GM19395 (cell line): ENCODE measurements around the gene ABCF1.
A peak's percentile ranks its signal among the peaks of the same experiment; 100 is the strongest.
"Not testable (repeated sequence)": the region's sequence is repeated elsewhere in the genome, so short reads cannot be mapped to it uniquely, and the experiment has no call there.

ENCODE experiments used
- ATAC-seq: cut with Tn5 transposase; IDR thresholded peaks from one replicate; pipeline ENCODE4 v1.9.1; 2021; ENCODE audit warnings: mild to moderate bottlenecking, moderate library complexity; ENCODE audit not compliant: unreplicated experiment

ABCF1 gene

DNA sequence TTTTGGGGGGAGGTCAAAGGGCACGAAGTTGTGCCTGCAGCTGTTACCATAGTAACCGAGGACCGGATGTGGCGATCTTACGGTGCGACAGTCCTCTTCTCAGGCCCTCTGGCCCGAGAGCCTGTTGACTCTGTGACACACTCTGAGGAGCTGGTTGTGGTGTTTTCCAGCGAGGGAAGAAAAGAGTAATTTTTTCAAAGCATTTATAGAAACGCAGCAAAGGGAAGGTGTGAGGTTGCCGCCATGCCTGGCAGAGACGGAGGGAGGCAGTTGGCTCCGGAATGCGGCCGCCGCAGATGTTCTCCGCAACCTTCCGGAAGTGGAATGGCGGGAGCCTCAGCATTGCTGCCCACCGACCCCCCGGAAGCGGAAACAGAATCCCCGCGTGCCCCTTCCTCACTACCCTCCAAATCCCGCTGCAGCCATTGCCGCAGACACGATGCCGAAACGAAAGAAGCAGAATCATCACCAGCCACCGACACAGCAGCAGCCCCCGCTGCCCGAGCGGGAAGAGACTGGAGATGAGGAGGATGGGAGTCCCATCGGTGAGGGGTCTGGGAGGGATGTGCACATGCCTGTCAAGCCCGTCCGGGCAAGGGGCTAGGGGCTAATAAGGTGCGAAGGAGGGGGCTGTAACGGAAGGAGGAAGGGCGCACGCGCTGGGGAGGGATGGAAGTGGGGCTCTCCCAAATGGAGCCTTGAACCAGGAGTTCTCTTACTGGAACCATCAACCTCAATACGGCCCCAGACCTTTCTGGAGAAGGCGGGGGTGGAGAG lies 14.1 kb upstream of the ABCF1 start, which contains the start of gene PRR3:
Gene PRR3 (plus strand): TSS at position 390 of the 777 bp plus-strand sequence. CDS start 50 bp downstream, at position 440.
- ATAC-seq: peak; percentile 62

DNA sequence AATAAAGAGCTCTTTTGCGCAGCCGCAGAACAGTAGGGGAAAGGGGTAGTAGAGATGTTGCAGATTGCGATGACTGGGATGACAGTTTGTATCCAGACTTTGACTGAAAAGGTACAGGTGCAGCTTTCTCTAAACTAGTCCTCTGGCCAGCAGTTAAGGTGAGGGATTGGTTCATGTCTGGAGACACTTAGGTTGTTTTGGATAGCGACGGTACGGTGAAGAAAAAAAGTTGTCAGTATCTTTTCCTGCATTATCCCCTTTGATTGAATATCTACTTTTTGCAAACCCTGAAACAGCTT lies 13.6 kb upstream of the ABCF1 start:
- no peak for ATAC-seq

DNA sequence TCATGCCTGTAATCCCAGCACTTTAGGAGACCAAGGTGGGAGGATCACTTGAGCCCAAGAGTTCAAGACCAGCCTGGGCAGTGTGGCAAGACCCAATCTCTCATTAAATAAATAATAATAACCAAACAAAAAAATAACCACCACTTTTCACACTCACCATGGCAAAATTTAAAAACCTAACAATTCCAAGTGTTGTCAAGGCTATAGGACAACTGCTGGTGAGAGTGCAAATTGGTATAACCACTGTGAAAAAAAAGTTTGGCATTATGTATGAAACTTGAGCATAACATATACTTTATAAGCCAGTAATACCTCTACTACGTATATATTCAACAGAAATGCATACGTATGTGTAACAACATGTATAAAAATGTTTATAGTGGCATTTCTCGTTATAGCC lies 10.3 kb upstream of the ABCF1 start:
- ATAC-seq: no peak

DNA sequence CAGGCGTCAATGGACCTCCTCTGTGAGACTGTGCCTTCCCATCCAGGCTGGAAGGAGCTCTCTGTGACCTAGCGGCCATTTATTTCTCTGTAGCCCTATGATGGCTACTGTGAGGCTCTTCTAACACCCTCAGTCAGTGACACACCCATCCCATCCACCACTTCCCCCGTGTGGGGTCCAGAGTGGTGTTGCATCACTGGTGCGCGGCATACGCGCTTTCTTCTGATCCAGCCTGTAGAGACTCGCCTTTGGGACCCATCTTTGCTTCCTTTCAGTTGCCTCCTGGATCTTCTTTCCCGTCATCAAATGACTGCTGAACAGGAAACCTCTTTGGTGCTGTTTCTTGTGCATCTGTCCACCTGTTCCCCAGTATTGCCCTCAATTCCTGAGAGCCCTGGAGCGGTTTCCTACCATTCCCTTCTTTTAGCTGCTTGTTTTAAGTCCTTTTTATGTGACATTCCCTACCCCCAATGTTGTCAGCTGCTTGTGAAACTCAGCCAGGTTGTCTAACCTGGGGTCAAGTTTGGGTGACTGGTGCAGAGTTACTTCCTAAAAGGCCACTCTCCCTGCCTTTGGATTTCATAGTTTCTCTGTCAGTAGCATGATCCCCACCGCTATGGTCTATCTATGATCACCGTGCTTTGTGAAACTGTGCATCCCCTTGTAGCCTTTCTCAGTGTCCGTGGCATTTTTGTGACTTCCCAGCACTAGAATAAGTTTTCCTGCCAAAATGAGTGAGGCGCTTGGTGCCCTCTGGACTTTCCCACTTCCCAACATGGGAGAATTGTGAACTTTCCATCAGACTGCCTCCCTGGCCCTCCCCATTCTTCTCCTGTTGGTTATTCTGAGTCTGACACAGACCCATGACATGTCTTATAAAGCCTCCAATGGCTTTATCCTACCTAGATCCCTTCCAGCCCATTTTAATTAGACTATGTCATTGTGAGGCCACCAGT lies 8.5 kb upstream of the ABCF1 start:
- no peak for ATAC-seq

DNA sequence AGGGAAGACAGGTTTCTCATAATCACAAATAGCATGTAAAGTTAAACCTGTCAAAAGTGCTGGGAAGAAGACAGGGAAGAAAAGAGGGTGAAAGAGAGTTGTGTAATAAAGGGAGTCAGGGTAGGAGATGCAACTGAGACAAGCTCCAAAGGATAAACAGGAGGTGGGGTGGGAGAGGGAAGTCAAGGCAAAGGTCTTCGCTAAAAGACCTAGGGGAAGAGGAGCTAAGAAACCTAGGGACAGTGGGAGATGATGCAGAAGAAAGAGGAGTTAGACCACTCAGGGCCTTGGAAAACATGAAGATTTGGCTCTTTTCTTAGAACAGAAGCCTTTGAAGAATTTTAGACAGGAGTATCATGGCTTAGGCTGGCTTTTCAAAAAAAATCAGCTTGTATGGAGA lies 7.1 kb upstream of the ABCF1 start:
- no peak for ATAC-seq

DNA sequence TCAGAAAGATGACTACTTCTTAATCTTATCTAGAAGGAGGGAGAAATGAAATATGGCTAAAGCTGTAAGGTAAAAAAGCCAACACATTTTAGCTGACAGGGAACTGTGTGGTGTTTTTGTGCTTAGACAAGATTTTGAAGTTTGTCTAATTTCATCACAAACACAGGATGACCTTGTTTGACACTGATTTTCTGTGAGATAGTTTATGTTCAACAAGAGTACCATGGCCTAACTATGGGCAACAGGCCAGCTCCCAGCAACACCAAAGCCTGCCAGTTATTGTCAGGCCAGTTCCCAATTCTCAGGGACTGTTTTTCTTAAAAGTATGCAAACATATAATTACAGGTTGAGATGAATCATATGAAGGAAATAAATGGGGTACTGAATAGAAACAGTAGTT lies 5.5 kb upstream of the ABCF1 start:
- ATAC-seq: no peak

DNA sequence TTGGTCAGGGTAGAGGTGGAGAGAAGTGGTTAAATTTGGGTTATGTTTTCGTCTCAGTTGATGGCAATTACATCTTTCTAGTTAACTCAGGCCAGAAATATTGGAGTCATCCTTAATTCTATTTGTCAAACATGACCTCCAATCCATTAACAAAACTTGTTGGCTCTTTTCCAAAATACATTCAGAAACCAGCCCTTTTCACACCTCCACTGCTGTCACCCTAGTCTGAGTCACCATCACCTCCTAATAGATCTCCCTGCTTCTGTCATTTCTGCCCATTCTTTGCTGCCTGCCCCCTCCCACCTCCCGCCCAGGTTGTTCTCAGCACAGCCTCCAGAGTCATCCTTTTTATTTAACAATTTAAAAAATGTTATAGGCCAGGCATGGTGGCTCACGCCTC lies 3.0 kb upstream of the ABCF1 start:
- ATAC-seq: no peak

DNA sequence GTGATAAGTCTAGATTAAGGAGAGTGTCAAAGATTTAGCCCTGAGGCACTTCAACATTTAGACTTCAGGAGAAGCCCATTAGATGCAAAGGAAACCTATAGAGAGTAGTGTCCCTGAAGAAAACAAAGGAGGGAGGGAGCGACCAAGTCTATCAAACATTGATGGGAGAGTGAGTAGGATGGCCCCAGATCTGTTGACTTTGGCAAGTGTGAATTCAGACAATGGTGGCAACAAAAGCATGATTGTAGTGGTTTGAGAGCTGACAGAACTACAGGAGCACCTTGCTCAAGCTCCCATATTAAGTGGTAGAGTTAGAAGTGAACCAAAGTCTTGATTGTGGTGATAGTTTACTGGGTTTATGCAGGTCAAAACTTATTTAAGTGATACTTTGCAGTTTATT lies 979 bp upstream of the ABCF1 start:
- no peak for ATAC-seq

DNA sequence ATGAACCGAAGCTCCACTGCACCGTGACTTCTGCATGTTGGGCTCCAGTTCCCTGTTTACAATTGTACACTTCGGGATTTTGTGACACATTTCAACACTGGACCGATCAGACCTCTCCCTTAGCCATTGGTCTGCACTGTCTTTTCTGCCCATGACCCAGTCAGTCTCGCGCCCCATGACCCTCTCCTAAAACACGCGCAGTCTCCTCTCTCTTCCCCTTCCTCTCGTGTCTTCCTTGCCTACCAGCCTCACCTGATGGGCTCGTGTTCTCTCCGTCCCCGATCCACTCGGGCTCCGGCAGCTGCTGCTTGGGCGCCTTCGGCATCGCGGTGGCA lies 535 bp upstream of the ABCF1 start:
- peak; percentile 29 for ATAC-seq

DNA sequence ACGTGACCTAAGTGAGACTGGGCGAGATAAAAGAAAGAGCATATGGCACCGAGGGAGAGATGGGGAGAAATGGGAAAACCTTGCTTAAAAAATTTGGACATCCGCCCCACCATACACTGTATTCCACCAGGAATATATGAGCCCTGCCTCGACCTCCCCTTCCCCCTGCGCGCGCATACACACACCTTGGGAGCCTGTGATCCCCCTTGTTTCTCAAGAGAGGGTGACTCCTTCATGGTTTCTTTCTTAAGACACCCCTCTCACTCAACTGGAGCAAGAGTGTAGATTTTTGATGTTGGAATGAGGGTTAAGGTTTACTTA lies 480 bp downstream of the ABCF1 start:
- no peak for ATAC-seq

DNA sequence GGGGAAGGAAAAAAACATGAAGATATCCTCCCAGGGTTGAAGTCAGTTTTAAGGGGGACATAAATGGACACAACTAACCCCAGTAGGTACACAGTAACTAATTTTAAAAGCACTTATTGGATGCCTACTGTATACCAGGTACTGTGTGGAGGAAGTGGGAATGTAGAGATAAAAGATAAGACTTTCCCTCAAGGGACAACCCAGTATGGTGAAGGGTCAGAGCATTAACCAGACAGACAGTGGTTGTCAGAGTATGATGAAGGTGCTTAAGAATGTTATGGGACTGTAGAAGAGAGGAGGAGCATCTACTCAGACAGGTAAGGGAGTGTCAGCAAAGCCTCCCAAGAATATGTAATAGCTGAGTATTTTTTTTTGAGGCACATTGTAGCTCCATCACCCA lies 906 bp downstream of the ABCF1 start:
- no peak for ATAC-seq

DNA sequence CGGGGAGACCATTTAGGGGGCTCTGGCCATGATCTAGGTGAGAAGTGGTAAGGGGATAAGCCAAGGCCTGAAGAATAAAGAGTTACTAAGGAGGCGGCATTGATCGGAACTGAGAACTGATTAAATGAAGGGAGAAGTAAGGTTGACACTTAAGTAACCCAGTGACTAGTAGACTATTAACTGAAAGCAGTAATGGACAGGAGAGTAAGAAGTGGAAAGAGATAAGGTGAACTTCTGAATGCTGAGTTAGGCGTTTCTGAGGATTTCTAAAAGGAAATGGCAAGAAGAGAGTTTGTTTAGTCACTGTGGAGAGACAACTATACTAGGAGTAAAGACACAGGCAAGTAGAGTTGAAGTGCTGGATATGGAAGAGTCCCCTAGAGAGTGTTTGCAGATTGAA lies 1.9 kb downstream of the ABCF1 start:
- ATAC-seq: no peak

DNA sequence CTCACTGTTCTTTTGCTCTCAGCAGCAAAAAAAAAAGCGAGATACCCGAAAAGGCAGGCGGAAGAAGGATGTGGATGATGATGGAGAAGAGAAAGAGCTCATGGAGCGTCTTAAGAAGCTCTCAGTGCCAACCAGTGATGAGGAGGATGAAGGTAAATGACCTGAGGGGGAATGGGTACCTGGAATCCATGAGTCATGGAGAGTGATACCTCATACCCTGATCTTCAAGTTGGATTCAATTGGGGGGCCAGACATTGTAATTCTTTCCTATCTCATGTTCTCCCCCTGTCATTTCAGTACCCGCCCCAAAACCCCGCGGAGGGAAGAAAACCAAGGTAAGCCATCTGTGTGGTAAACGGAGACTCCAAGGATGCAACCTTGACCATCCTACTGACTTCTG lies 6.8 kb downstream of the ABCF1 start:
- ATAC-seq: no peak

DNA sequence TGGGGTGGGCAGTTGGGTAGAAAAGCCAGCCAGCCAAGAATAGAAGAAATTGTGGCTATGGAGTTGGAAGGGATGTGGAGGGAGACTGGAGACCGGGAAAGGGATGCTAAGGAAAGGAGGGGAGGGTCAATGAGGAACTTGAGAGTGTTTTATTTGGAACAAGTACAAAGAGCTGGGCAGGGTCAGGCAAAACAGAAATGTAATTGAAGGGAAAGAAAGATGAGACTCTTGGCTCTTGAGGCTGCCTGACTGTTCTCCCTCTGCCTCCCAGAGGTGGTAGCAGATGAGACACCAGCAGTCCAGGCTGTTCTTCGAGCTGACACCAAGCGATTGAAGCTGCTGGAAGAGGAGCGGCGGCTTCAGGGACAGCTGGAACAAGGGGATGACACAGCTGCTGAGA lies 12.7 kb downstream of the ABCF1 start:
- ATAC-seq: no peak

DNA sequence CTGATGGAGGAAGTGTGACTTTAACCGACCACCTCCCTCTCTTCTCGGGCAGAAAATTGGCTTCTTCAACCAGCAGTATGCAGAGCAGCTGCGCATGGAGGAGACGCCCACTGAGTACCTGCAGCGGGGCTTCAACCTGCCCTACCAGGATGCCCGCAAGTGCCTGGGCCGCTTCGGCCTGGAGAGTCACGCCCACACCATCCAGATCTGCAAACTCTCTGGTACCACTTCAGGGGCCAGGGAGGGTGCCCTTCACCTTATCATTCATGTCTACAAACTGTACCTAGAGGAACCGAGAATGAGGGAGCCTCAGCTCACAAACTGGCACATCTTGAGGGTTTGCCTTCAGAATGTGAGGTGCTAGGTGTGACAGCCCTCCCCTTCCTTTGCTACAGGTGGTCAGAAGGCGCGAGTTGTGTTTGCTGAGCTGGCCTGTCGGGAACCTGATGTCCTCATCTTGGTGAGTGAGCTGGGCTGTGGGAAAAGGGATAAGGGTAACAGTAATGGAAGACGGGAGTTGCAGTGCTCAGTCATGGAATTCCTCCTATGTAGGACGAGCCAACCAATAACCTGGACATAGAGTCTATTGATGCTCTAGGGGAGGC lies 18.6 kb downstream of the ABCF1 start:
- ATAC-seq: no peak

DNA sequence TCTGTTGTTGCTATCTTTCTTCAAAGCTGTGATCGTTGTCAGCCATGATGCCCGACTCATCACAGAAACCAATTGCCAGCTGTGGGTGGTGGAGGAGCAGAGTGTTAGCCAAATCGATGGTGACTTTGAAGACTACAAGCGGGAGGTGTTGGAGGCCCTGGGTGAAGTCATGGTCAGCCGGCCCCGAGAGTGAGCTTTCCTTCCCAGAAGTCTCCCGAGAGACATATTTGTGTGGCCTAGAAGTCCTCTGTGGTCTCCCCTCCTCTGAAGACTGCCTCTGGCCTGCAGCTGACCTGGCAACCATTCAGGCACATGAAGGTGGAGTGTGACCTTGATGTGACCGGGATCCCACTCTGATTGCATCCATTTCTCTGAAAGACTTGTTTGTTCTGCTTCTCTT lies 19.3 kb downstream of the ABCF1 start:
- ATAC-seq: no peak

DNA sequence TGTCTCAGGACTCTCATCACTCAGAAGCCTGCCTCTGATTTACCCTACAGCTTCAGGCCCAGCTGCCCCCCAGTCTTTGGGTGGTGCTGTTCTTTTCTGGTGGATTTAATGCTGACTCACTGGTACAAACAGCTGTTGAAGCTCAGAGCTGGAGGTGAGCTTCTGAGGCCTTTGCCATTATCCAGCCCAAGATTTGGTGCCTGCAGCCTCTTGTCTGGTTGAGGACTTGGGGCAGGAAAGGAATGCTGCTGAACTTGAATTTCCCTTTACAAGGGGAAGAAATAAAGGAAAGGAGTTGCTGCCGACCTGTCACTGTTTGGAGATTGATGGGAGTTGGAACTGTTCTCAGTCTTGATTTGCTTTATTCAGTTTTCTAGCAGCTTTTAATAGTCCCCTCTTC lies 19.8 kb downstream of the ABCF1 start:
- ATAC-seq: no peak

DNA sequence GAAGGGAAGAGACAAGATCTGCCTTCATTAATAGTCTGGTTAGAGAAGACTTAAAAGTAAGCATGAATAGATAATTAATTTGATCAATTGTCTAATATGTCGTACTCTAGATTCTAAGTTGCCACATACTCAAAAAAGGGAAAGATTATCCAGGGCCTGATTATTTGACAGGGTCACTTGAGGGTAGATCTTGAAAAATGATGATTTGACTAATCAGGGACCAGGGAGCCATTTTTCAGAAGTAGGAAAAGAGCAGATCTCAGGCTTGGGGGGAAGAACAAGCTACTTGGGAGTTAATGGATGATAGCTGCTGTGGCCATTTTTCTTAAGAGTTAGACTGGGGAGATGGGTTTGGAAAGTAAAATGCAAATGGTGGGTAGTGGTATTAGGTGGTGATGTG lies 21.0 kb downstream of the ABCF1 start:
- no peak for ATAC-seq

DNA sequence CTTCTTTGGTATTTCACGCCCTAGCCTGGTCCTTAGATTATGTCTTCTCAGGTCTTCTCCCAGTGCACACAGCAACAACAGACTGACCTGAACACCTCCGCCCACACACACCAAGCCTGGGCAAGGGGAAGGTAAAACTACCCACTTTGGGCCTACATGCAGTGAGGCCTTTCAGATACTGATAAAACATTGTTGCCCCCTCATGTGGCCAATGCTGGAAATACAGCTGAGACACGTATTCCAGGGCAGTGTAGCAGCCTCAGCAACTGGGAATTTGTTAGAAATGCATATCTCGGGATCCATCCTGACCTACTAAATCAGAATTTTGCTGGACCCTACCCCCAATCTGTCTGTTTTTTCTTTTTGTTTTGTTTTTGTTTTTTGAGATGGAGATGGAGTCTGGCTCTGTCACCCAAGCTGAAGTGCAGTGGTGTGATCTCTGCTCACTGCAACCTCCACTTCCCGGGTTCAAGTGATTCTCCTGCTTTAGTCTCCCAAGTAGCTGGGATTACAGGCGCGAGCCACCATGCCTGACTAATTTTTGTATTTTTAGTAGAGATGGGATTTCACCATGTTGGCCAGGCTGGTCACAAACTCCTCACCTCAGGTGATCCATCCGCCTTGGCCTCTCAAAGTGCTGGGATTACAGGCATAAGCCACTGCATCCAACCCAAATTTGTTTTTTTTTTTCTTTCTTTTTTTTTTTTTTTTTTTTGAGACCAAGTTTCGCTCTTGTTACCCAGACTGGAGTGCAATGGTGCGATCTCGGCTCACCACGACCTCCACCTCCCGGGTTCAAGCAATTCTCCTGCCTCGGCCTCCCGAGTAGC lies 26.3 kb downstream of the ABCF1 start:
- not testable (repeated sequence) for ATAC-seq

DNA sequence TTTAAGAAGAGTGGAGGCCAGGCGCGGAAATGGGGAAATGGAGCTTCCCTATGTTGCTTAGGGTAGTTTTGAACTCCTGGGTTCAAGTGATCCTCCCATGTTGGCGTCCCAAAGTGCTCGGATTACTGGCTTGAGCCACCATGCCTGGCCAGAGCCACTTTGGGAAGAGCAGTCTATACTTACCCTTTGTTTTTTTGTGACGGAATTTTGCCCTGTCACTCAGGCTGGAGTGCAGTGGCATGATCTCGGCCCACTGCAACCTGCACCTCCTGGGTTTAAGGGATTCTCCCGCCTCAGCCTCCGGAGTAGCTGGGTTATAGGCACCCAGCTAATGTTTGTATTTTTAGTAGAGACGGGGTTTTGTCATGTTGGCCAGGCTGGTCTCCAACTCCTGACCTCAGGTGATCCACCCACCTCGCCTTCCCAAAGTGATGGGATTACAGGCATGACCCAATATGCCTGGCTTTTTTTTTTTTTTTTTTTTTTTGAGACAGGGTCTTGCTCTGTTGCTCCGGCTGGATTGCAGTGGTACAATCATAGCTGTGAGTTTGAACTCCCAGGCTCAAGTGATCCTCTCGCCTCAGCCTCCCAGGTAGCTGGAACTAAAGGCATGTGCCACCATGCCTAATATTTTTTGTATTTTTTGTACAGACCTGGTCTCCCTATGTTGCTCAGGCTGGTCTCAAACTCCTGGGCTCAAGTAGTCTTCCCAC lies 27.8 kb downstream of the ABCF1 start:
- ATAC-seq: no peak
